KMS-11 (cell line): ENCODE data around the gene KIF1A.

Experiments used
- H2AFZ ChIP-seq: fragments of 200-600 bp; sonication (generic); 2 replicates; pipeline ENCODE4 v1.6.1; 2016; ENCODE audit warnings: antibody characterized with exemption, mixed run types, low read depth
- H3K27ac ChIP-seq: fragments of 200-600 bp; sonication (generic); 2 replicates; pipeline ENCODE4 v1.6.1; 2016; ENCODE audit warnings: mild to moderate bottlenecking, mixed run types
- H3K27me3 ChIP-seq: fragments of 200-600 bp; sonication (generic); 2 replicates; pipeline ENCODE4 v1.6.1; 2017; ENCODE audit warnings: mild to moderate bottlenecking, low read depth, mixed run types, moderate library complexity; ENCODE audit not compliant: insufficient read depth
- H3K36me3 ChIP-seq: fragments of 200-600 bp; sonication (generic); 2 replicates; pipeline ENCODE4 v1.6.1; 2017; ENCODE audit warnings: mild to moderate bottlenecking, mixed run types; ENCODE audit not compliant: insufficient read depth
- H3K4me1 ChIP-seq: fragments of 200-600 bp; sonication (generic); 2 replicates; pipeline ENCODE4 v1.6.1; 2016; ENCODE audit warnings: mild to moderate bottlenecking, low read depth, mixed run types; ENCODE audit not compliant: poor library complexity, severe bottlenecking
- H3K4me2 ChIP-seq: fragments of 200-600 bp; sonication (generic); 2 replicates; pipeline ENCODE4 v1.7.0; 2016; ENCODE audit warnings: mild to moderate bottlenecking, mixed run types
- H3K4me3 ChIP-seq: fragments of 200-600 bp; sonication (generic); IDR thresholded peaks from 2 replicates; pipeline ENCODE4 v1.6.1; 2017; ENCODE audit warnings: low read depth, low read length, mixed read lengths; ENCODE audit not compliant: insufficient read depth
- H3K79me2 ChIP-seq: fragments of 200-600 bp; sonication (generic); 2 replicates; pipeline ENCODE4 v1.6.1; 2016; ENCODE audit warnings: low read depth, mixed run types; ENCODE audit not compliant: insufficient read depth
- H3K9ac ChIP-seq: fragments of 200-600 bp; sonication (generic); 2 replicates; pipeline ENCODE4 v1.6.1; 2016; ENCODE audit warnings: mild to moderate bottlenecking, mixed run types
- H4K20me1 ChIP-seq: fragments of 200-600 bp; sonication (generic); 2 replicates; pipeline ENCODE4 v1.6.1; 2016; ENCODE audit warnings: mild to moderate bottlenecking, mixed run types; ENCODE audit not compliant: insufficient read depth
- TF ChIP-seq, protein P1 (sequence below): fragments of 200-600 bp; sonication (generic); conservative IDR thresholded peaks from 2 replicates; pipeline ENCODE4 v1.6.1; 2017; ENCODE audit warnings: low read depth, mild to moderate bottlenecking, antibody characterized with exemption, low read length, moderate library complexity, mixed read lengths

KIF1A gene

DNA sequence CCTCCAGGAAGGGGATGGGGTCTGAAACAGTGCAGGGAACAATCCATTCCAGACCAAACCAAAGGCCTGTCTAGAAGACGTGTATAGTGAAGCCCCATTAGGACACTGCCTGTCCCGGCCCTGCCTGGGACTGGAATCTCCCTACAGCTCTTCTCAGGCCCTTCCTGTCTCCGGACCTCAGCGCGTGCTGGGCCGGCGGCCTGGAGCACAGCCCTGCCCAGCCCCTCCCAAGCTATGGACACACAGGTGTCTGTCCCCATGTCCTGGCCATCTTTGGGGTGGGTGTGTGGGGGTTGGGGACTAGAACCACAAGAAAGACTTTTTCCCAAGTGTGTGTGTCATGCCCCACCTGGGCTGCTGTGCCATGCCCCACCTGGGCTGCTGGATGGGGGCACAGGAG, 51.8 kb downstream of the KIF1A start:
- no peak overlapping the region for H3K4me2 ChIP-seq
- no peaks in the 10 kb centered on the region for H4K20me1 ChIP-seq
- no peaks in the 10 kb centered on the region for H3K36me3 ChIP-seq
- no peaks in the 10 kb centered on the region; the same call in 1 of the 2 replicates for H3K27me3 ChIP-seq
- H3K4me1 ChIP-seq, result no peaks in the 10 kb centered on the region
- H3K79me2 ChIP-seq, result no peaks in the 10 kb centered on the region
- H2AFZ ChIP-seq, result no peak overlapping the region
- H3K27ac ChIP-seq, result no peak overlapping the region
- H3K4me3 ChIP-seq, result no peak overlapping the region
- H3K9ac ChIP-seq, result no peak overlapping the region
- TF ChIP-seq, protein P1, sequence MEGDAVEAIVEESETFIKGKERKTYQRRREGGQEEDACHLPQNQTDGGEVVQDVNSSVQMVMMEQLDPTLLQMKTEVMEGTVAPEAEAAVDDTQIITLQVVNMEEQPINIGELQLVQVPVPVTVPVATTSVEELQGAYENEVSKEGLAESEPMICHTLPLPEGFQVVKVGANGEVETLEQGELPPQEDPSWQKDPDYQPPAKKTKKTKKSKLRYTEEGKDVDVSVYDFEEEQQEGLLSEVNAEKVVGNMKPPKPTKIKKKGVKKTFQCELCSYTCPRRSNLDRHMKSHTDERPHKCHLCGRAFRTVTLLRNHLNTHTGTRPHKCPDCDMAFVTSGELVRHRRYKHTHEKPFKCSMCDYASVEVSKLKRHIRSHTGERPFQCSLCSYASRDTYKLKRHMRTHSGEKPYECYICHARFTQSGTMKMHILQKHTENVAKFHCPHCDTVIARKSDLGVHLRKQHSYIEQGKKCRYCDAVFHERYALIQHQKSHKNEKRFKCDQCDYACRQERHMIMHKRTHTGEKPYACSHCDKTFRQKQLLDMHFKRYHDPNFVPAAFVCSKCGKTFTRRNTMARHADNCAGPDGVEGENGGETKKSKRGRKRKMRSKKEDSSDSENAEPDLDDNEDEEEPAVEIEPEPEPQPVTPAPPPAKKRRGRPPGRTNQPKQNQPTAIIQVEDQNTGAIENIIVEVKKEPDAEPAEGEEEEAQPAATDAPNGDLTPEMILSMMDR, result no peak

DNA sequence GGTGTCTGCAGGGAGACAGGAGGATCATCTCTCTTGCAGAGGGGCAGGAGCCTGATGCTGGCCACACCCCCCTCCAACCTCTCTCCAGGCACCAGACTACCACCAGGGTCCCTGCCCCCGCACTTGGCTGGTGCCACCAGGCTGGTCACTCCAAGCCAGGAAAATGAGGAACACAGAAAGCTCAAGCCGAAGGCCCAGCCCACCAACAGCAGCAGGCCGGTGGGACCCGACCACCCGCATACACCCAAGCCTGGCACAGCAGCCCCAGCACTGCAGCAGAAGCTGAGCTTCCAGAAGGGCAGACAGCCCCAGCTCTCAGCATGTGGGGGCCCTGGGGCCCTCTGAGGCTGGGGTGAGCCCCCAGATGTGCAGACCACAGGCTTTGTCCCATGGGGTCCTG, 52.7 kb downstream of the KIF1A start:
- Histone ChIP-seq H3K4me2 (no peak overlapping the region), H3K27me3 (no peaks in the 10 kb centered on the region; the same call in 1 of the 2 replicates), H3K4me3 (no peak overlapping the region), H3K9ac (no peak overlapping the region), H3K79me2 (no peaks in the 10 kb centered on the region), H4K20me1 (no peaks in the 10 kb centered on the region), H3K36me3 (no peaks in the 10 kb centered on the region), H3K4me1 (no peaks in the 10 kb centered on the region), H3K27ac (no peak overlapping the region), H2AFZ (no peak overlapping the region)
- TF ChIP-seq, protein P1, result no peak

DNA sequence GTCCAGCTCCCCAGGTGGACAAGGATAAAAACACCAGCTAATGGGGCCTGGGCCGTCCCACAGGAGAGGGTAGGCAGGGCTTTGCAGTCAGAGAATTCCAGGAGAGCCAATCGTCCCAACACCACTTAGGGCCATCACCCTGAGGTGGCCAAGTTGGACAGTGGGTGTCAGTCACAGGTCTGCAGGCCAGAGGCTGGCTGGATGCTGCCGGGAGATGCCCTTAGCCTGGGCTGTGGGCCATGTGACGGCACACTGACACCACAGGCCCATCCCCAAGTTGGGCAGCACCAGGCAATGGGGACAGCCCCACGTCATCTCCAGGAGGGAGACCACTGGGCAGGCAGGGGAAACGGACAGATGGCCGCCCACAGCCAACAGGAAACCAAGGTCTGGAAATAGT, 53.9 kb downstream of the KIF1A start:
- H3K4me1 ChIP-seq, result no peaks in the 10 kb centered on the region
- H3K36me3 ChIP-seq, result no peaks in the 10 kb centered on the region
- H3K4me2 ChIP-seq, result no peak overlapping the region
- H3K9ac ChIP-seq, result no peak overlapping the region
- no peaks in the 10 kb centered on the region for H3K79me2 ChIP-seq
- TF ChIP-seq, protein P1, result no peak
- H3K4me3 ChIP-seq, result no peak overlapping the region
- H2AFZ ChIP-seq, result no peak overlapping the region
- no peak overlapping the region for H3K27ac ChIP-seq
- no peaks in the 10 kb centered on the region for H4K20me1 ChIP-seq
- H3K27me3 ChIP-seq, result no peaks in the 10 kb centered on the region; the same call in 1 of the 2 replicates

DNA sequence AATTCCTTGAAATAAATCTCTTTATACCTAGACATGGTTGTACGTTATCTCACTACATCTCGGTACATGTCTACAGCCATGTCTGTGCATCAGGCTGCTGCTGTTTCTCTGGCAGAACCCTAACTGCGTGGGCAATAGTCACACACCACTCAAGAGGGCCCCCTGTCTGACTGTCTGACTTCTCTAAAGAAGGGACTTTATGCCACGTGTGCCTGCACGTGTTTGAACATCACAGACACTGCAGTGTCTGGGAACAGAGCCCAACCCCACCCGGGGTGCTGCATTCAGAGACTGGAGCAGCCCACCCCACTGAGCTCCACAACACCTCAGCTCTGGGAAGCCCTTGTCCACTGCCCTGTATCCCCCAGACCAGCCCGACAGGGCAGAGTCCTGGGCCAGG, 55.0 kb downstream of the KIF1A start:
- H4K20me1 ChIP-seq, result no peaks in the 10 kb centered on the region
- no peak overlapping the region for H3K4me3 ChIP-seq
- TF ChIP-seq, protein P1, result no peak
- H3K79me2 ChIP-seq, result no peaks in the 10 kb centered on the region
- no peak overlapping the region for H3K9ac ChIP-seq
- no peaks in the 10 kb centered on the region for H3K4me1 ChIP-seq
- no peak overlapping the region for H2AFZ ChIP-seq
- H3K36me3 ChIP-seq, result no peaks in the 10 kb centered on the region
- H3K27me3 ChIP-seq, result peaks cover 6% of the 10 kb centered on the region; the same call in 1 of the 2 replicates
- no peak overlapping the region for H3K4me2 ChIP-seq
- H3K27ac ChIP-seq, result no peak overlapping the region
